Measurements from ENCODE around the gene KDM3A.
A peak's percentile ranks its signal among the peaks of the same experiment; 100 is the strongest.

Gene KDM3A

GRCh38 chr2:86398500-86399474 lies 42.4 kb upstream of the KDM3A start:
- Histone ChIP-seq H3K36me3 (ENCODE audit: control insufficient read depth in 4 of 4, insufficient read depth in 4 of 4, low read length in 3 of 4) (no peaks in the 10 kb centered on the region), H3K4me3 (ENCODE audit: control insufficient read depth in 1 of 7, extremely low read depth in 1 of 7, insufficient read depth in 4 of 7, low read depth in 2 of 7, low read length in 6 of 7) (no peak overlapping the region), H3K27me3 (replicated peaks in 2 of 5; ENCODE audit: control insufficient read depth in 4 of 5, insufficient read depth in 5 of 5, low read length in 4 of 5) (no peaks in the 10 kb centered on the region), H3K27ac (ENCODE audit: insufficient read depth in 1 of 2, low read depth in 1 of 2, low read length in 2 of 2, poor library complexity in 1 of 2, severe bottlenecking in 2 of 2) (no peak overlapping the region), H3K4me1 (ENCODE audit: control extremely low read depth in 1 of 4, control insufficient read depth in 4 of 4, insufficient read depth in 4 of 4, low read length in 3 of 4) (peaks cover 2 to 6% (median 5%) of the 10 kb centered on the region in 4 experiments), H3K9me3 (ENCODE audit: control extremely low read depth in 1 of 5, control insufficient read depth in 4 of 5, insufficient read depth in 2 of 5, low read depth in 1 of 5, low read length in 4 of 5) (no peaks in the 10 kb centered on the region)
- no peak for DNase-seq
- 98% methylated on average over 6 of the region's 7 CpGs for WGBS (ENCODE audit: insufficient coverage)
- CTCF ChIA-PET, result interaction anchor here (0.9 kb wide), 1 partner anchor 27 kb away, joined by 3 read pairs; no protein-coding TSS in a partner anchor
- POLR2A ChIA-PET, result no interaction called here

GRCh38 chr2:86400321-86400720 lies 40.9 kb upstream of the KDM3A start:
- Histone ChIP-seq H3K27ac (ENCODE audit: insufficient read depth in 1 of 2, low read depth in 1 of 2, low read length in 2 of 2, poor library complexity in 1 of 2, severe bottlenecking in 2 of 2) (no peak overlapping the region), H3K4me1 (ENCODE audit: control extremely low read depth in 1 of 4, control insufficient read depth in 4 of 4, insufficient read depth in 4 of 4, low read length in 3 of 4) (no peaks in the 10 kb centered on the region), H3K36me3 (ENCODE audit: control insufficient read depth in 4 of 4, insufficient read depth in 4 of 4, low read length in 3 of 4) (no peaks in the 10 kb centered on the region), H3K4me3 (ENCODE audit: control insufficient read depth in 1 of 7, extremely low read depth in 1 of 7, insufficient read depth in 4 of 7, low read depth in 2 of 7, low read length in 6 of 7) (no peak overlapping the region), H3K9me3 (ENCODE audit: control extremely low read depth in 1 of 5, control insufficient read depth in 4 of 5, insufficient read depth in 2 of 5, low read depth in 1 of 5, low read length in 4 of 5) (no peaks in the 10 kb centered on the region), H3K27me3 (replicated peaks in 2 of 5; ENCODE audit: control insufficient read depth in 4 of 5, insufficient read depth in 5 of 5, low read length in 4 of 5) (no peaks in the 10 kb centered on the region)
- whole genome bisulfite sequencing (ENCODE audit: insufficient coverage), result no CpG with 5 or more reads among the region's 1 CpG
- POLR2A ChIA-PET, result no interaction called here
- CTCF ChIA-PET, result no interaction called here
- DNase-seq, result no peak

GRCh38 chr2:86410581-86410980 lies 30.6 kb upstream of the KDM3A start:
- Histone ChIP-seq H3K9me3 (ENCODE audit: control extremely low read depth in 1 of 5, control insufficient read depth in 4 of 5, insufficient read depth in 2 of 5, low read depth in 1 of 5, low read length in 4 of 5) (peaks cover 0 to 7% (median under 1%) of the 10 kb centered on the region in 5 experiments), H3K27ac (ENCODE audit: insufficient read depth in 1 of 2, low read depth in 1 of 2, low read length in 2 of 2, poor library complexity in 1 of 2, severe bottlenecking in 2 of 2) (no peak overlapping the region), H3K27me3 (replicated peaks in 2 of 5; ENCODE audit: control insufficient read depth in 4 of 5, insufficient read depth in 5 of 5, low read length in 4 of 5) (no peaks in the 10 kb centered on the region), H3K4me1 (ENCODE audit: control extremely low read depth in 1 of 4, control insufficient read depth in 4 of 4, insufficient read depth in 4 of 4, low read length in 3 of 4) (peaks cover 0 to 26% (median 16%) of the 10 kb centered on the region in 4 experiments), H3K4me3 (ENCODE audit: control insufficient read depth in 1 of 7, extremely low read depth in 1 of 7, insufficient read depth in 4 of 7, low read depth in 2 of 7, low read length in 6 of 7) (no peak overlapping the region), H3K36me3 (ENCODE audit: control insufficient read depth in 4 of 4, insufficient read depth in 4 of 4, low read length in 3 of 4) (no peaks in the 10 kb centered on the region)
- POLR2A ChIA-PET, result no interaction called here
- no peak for DNase-seq
- CTCF ChIA-PET, result no interaction called here

GRCh38 chr2:86411396-86411795 lies 29.8 kb upstream of the KDM3A start:
- Histone ChIP-seq H3K27me3 (replicated peaks in 2 of 5; ENCODE audit: control insufficient read depth in 4 of 5, insufficient read depth in 5 of 5, low read length in 4 of 5) (no peaks in the 10 kb centered on the region), H3K9me3 (ENCODE audit: control extremely low read depth in 1 of 5, control insufficient read depth in 4 of 5, insufficient read depth in 2 of 5, low read depth in 1 of 5, low read length in 4 of 5) (peaks cover 0 to 7% (median 0%) of the 10 kb centered on the region in 5 experiments), H3K4me3 (ENCODE audit: control insufficient read depth in 1 of 7, extremely low read depth in 1 of 7, insufficient read depth in 4 of 7, low read depth in 2 of 7, low read length in 6 of 7) (no peak overlapping the region), H3K36me3 (ENCODE audit: control insufficient read depth in 4 of 4, insufficient read depth in 4 of 4, low read length in 3 of 4) (no peaks in the 10 kb centered on the region), H3K4me1 (ENCODE audit: control extremely low read depth in 1 of 4, control insufficient read depth in 4 of 4, insufficient read depth in 4 of 4, low read length in 3 of 4) (peaks cover 0 to 34% (median 23%) of the 10 kb centered on the region in 4 experiments), H3K27ac (ENCODE audit: insufficient read depth in 1 of 2, low read depth in 1 of 2, low read length in 2 of 2, poor library complexity in 1 of 2, severe bottlenecking in 2 of 2) (no peak overlapping the region)
- WGBS (ENCODE audit: insufficient coverage), result 22% methylated on average over 3 of the region's 6 CpGs
- POLR2A ChIA-PET, result interaction anchor here (0.7 kb wide), 2 partner anchors 30 to 192 kb away, joined by 3 to 5 read pairs; partner anchors contain the start of gene KDM3A
- CTCF ChIA-PET, result no interaction called here
- DNase-seq, result peak; percentile 38 to 75 (median 60)

GRCh38 chr2:86412007-86412406 lies 29.2 kb upstream of the KDM3A start:
- H3K9me3 ChIP-seq (ENCODE audit: control extremely low read depth in 1 of 5, control insufficient read depth in 4 of 5, insufficient read depth in 2 of 5, low read depth in 1 of 5, low read length in 4 of 5), result peaks cover 0 to 7% (median 0%) of the 10 kb centered on the region in 5 experiments
- ChIA-PET CTCF (no interaction called here), POLR2A (no interaction called here)

GRCh38 chr2:86413296-86414094 lies 27.7 kb upstream of the KDM3A start:
- peak in 2 of 3 donors; percentile 10 to 34 for DNase-seq
- H3K4me1 ChIP-seq (ENCODE audit: control extremely low read depth in 1 of 4, control insufficient read depth in 4 of 4, insufficient read depth in 4 of 4, low read length in 3 of 4), result peaks cover 4 to 49% (median 26%) of the 10 kb centered on the region in 4 experiments
- H3K4me3 ChIP-seq (ENCODE audit: control insufficient read depth in 1 of 7, extremely low read depth in 1 of 7, insufficient read depth in 4 of 7, low read depth in 2 of 7, low read length in 6 of 7), result peak overlapping the region in 5 of 7 experiments; percentile 12 to 67 (median 19)
- H3K36me3 ChIP-seq (ENCODE audit: control insufficient read depth in 4 of 4, insufficient read depth in 4 of 4, low read length in 3 of 4), result no peaks in the 10 kb centered on the region
- POLR2A ChIA-PET, result interaction anchor here (2.5 kb wide), 1 partner anchor 28 kb away, joined by 10 read pairs; the partner anchor contains the start of gene KDM3A
- H3K9me3 ChIP-seq (ENCODE audit: control extremely low read depth in 1 of 5, control insufficient read depth in 4 of 5, insufficient read depth in 2 of 5, low read depth in 1 of 5, low read length in 4 of 5), result peaks cover 0 to 4% (median 0%) of the 10 kb centered on the region in 5 experiments
- H3K27ac ChIP-seq (ENCODE audit: insufficient read depth in 1 of 2, low read depth in 1 of 2, low read length in 2 of 2, poor library complexity in 1 of 2, severe bottlenecking in 2 of 2), result no peak overlapping the region
- CTCF ChIA-PET, result interaction anchor here (0.9 to 1.9 kb wide), 2 partner anchors 17 to 27 kb away, joined by 3 to 7 read pairs; partner anchors contain the start of gene KDM3A
- H3K27me3 ChIP-seq (replicated peaks in 2 of 5; ENCODE audit: control insufficient read depth in 4 of 5, insufficient read depth in 5 of 5, low read length in 4 of 5), result no peaks in the 10 kb centered on the region
- 29% methylated on average over 4 of the region's 8 CpGs for WGBS (ENCODE audit: insufficient coverage)

More at GRCh38 chr2:86412007-86412406, 29.2 kb upstream of the KDM3A start:
- Histone ChIP-seq H3K27me3 (replicated peaks in 2 of 5; ENCODE audit: control insufficient read depth in 4 of 5, insufficient read depth in 5 of 5, low read length in 4 of 5) (no peaks in the 10 kb centered on the region), H3K27ac (ENCODE audit: insufficient read depth in 1 of 2, low read depth in 1 of 2, low read length in 2 of 2, poor library complexity in 1 of 2, severe bottlenecking in 2 of 2) (no peak overlapping the region), H3K36me3 (ENCODE audit: control insufficient read depth in 4 of 4, insufficient read depth in 4 of 4, low read length in 3 of 4) (no peaks in the 10 kb centered on the region), H3K4me1 (ENCODE audit: control extremely low read depth in 1 of 4, control insufficient read depth in 4 of 4, insufficient read depth in 4 of 4, low read length in 3 of 4) (peaks cover 4 to 39% (median 26%) of the 10 kb centered on the region in 4 experiments), H3K4me3 (ENCODE audit: control insufficient read depth in 1 of 7, extremely low read depth in 1 of 7, insufficient read depth in 4 of 7, low read depth in 2 of 7, low read length in 6 of 7) (no peak overlapping the region)
- no peak for DNase-seq
- WGBS (ENCODE audit: insufficient coverage), result 79% methylated on average over 3 of the region's 3 CpGs

All from common myeloid progenitor, CD34-positive (primary cell).